NT2/D1 (cell line): ENCODE results near the gene CACNA2D3.

Source experiments
- DNase-seq: peaks from one replicate; pipeline ENCODE4 v3.0.0-alpha.2; 2011; ENCODE audit warnings: low read depth, low spot score
- H3K27me3 ChIP-seq: 2 replicates; pipeline ENCODE4 v1.6.0; 2011; ENCODE audit warnings: mild to moderate bottlenecking; ENCODE audit not compliant: insufficient read length, insufficient read depth
- H3K36me3 ChIP-seq: 2 replicates; pipeline ENCODE4 v1.6.1; 2011; ENCODE audit warnings: mild to moderate bottlenecking, low read length, mixed read lengths; ENCODE audit not compliant: insufficient read depth, insufficient read length
- H3K4me1 ChIP-seq: 2 replicates; pipeline ENCODE4 v1.5.1; 2011; ENCODE audit not compliant: insufficient read depth, insufficient read length
- H3K4me3 ChIP-seq: 2 replicates; pipeline ENCODE4 v1.5.1; 2011; ENCODE audit warnings: low read depth; ENCODE audit not compliant: insufficient read length
- H3K9ac ChIP-seq: 2 replicates; pipeline ENCODE4 v1.6.0; 2011; ENCODE audit warnings: low read depth; ENCODE audit not compliant: insufficient read length
- H3K9me3 ChIP-seq: 2 replicates; pipeline ENCODE4 v1.5.1; 2011; ENCODE audit warnings: mild to moderate bottlenecking, low read length; ENCODE audit not compliant: insufficient read depth
- SUZ12 ChIP-seq: IDR thresholded peaks from 2 replicates; pipeline ENCODE4 v1.6.1; 2011; ENCODE audit not compliant: insufficient read length, insufficient read depth; ENCODE audit errors: extremely low read depth
- YY1 ChIP-seq: IDR thresholded peaks from 2 replicates; pipeline ENCODE4 v1.6.1; 2011; ENCODE audit not compliant: insufficient read length, insufficient read depth
- ZNF274 ChIP-seq: IDR thresholded peaks from 2 replicates; pipeline ENCODE4 v1.6.1; 2011; ENCODE audit warnings: mild to moderate bottlenecking, low read depth, low read length

The CACNA2D3 gene

DNA sequence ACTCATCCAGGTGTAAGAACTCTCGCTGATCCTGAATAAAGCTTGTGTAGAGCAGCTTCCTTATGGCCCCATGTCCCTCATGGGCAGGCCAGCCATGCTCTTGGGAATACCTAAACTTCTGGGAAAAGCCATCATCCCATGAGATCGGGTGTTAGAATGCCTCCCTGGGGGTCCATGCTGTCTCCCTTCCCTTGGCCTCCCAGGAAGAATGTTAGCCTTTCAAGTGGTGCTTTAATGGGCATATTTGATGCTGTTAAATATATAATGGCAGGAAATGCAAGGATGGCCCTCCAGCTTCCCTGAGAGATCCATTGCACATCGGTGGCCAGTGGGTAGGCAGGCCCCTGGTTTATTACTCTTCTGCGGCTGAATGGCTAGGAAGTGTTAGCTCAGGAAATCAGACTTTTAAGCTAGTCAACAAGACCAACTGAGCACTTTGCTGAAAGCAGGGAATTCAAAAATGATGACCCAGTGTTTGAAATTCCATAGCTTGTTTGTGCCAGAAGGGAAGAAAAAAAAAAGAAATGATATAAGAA, 866.0 kb downstream of the CACNA2D3 start:
- H3K9ac ChIP-seq = no peak overlapping the region
- no peak for TF ChIP-seq ZNF274
- TF ChIP-seq SUZ12 = no peak
- TF ChIP-seq YY1 = no peak
- H3K4me1 ChIP-seq = peaks cover 3% of the 10 kb centered on the region
- H3K9me3 ChIP-seq = no peaks in the 10 kb centered on the region
- H3K27me3 ChIP-seq = no peaks in the 10 kb centered on the region
- no peaks in the 10 kb centered on the region for H3K36me3 ChIP-seq
- no peak for DNase-seq
- no peak overlapping the region for H3K4me3 ChIP-seq

DNA sequence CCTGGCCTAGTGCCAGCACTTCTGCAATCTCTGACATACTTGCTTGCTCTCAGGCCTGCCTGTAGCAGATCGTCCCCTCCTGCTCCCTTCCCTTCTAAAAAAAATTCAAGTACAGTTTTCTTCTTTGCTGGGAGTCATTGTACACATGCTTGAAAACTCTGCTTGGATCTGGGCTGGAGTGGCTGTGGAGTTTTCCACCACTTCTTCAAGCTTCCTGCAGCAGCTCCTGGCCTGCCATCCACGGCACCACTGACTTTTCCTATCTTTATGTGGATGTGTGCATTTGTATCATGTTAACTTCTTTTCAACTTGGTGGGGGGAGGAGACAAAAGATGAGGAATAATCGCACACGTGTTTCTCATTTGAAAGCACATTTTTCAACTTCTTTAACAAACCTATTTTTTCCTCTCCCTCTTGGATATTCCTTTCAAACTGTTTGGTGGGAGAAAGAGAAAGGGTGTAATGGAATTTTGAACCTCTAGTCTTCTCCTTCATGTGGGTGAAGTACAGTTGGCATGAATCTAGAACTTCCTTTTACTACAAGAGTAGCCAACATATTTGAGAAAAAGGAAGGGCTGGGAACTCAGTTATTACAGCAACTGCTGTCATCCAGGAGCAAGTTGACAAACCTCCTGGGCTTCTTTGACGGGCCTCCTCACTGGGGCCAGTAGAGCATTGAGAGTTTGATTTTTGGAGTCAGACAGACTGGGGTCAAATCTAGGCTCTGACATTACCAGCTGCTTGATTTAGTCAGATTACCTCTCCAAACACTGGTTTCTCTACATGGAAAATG, 866.7 kb downstream of the CACNA2D3 start:
- Histone ChIP-seq H3K4me3 (no peak overlapping the region), H3K9me3 (no peaks in the 10 kb centered on the region), H3K27me3 (no peaks in the 10 kb centered on the region), H3K9ac (no peak overlapping the region), H3K36me3 (no peaks in the 10 kb centered on the region), H3K4me1 (peaks cover 3% of the 10 kb centered on the region)
- no peak for DNase-seq
- TF ChIP-seq SUZ12 = no peak
- no peak for TF ChIP-seq ZNF274
- TF ChIP-seq YY1 = no peak

DNA sequence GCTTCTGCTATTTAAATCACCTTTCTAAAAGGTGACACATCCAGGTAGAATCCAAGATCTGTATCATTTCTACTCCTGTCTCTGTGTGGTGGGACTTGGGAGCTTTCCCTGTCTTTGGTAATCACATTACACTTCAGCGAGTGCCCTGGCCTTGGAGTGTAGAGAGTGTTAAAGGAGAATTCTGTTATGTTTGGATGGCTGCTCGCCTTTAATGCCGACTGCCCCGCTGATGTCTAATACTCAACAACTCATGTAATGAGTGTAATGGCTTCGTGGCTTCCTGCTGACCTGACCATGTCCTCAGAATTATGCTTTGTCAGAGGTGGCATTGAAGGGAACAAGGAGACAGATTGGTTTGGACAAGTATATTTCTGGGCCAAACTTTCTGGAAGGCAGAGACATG, 871.8 kb downstream of the CACNA2D3 start:
- no peaks in the 10 kb centered on the region for H3K27me3 ChIP-seq
- no peak overlapping the region for H3K9ac ChIP-seq
- H3K4me1 ChIP-seq = no peaks in the 10 kb centered on the region
- H3K36me3 ChIP-seq = no peaks in the 10 kb centered on the region
- no peak for TF ChIP-seq YY1
- no peak for TF ChIP-seq ZNF274
- TF ChIP-seq SUZ12 = no peak
- H3K9me3 ChIP-seq = no peaks in the 10 kb centered on the region
- no peak for DNase-seq
- no peak overlapping the region for H3K4me3 ChIP-seq

DNA sequence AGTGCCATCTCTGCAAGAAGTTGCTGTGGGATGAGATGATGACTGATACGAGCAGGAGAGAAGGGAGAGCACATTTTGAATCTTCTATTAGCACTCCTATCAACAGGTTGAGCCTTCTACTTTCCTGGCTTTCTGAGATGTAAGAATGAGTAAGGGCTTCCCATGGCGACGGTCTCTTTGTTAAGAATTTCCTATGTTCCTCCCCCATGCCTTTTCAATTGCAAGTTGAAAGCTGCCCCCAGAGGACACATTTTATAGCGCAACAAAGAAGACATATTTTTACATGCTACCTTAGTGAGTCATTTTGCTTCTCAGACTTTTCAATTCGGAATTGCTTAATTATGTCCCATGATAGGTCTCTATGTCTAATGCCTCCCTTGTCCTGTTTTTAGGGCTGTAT, 876.8 kb downstream of the CACNA2D3 start:
- peak; percentile 81 for DNase-seq
- TF ChIP-seq YY1 (no peak), SUZ12 (no peak), ZNF274 (no peak)
- H3K9ac ChIP-seq = no peak overlapping the region

DNA sequence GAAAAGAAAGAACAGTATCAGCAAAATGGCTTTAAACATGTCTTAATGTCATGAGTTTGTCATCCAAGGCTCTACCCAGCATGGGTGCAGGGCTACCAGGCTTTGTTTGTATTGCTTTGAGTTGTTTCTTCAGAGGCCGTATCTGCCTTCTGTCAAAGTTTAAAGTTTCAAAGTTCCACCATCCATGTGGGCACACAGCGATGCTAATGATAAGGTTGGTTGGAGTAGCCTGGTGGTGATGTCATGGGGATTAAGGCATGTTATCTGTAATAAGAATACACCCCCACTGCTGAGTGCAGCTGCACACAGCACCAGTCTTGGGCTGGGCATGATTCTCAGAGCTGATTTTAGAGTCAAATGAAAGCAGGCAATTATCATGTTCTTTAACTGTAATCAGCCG, 877.5 kb downstream of the CACNA2D3 start:
- Histone ChIP-seq H3K4me3 (no peak overlapping the region), H3K27me3 (no peaks in the 10 kb centered on the region), H3K9ac (no peak overlapping the region), H3K4me1 (peaks cover 2% of the 10 kb centered on the region), H3K36me3 (no peaks in the 10 kb centered on the region), H3K9me3 (no peaks in the 10 kb centered on the region)
- DNase-seq = no peak
- TF ChIP-seq YY1 (no peak), SUZ12 (no peak), ZNF274 (no peak)

More for the DNA sequence above, 876.8 kb downstream of the CACNA2D3 start:
- no peak overlapping the region for H3K4me3 ChIP-seq
- peaks cover 2% of the 10 kb centered on the region for H3K4me1 ChIP-seq
- no peaks in the 10 kb centered on the region for H3K27me3 ChIP-seq
- no peaks in the 10 kb centered on the region for H3K36me3 ChIP-seq
- no peaks in the 10 kb centered on the region for H3K9me3 ChIP-seq

DNA sequence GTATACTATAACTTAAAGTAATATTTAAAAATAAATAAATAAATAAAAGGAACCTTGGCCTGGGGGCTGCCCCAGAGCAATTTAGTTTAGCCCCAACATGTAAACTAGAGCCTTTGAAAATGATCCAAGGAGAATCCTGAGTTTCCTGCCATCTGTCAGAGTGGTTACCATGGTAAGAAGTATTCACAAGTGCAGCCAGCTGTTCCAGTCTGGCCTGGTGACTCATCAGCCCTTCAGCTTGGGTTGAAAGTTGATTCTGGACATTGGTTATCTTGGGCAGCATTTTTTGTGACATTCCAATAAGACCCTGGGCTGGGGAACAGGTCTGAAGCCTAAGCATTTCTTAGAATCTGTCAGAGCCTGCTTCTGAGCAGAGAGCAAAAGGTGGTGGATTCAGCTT, 878.2 kb downstream of the CACNA2D3 start:
- Histone ChIP-seq H3K9ac (no peak overlapping the region), H3K9me3 (no peaks in the 10 kb centered on the region), H3K4me3 (no peak overlapping the region), H3K4me1 (peaks cover 2% of the 10 kb centered on the region), H3K27me3 (no peaks in the 10 kb centered on the region), H3K36me3 (no peaks in the 10 kb centered on the region)
- TF ChIP-seq YY1 (no peak), SUZ12 (no peak), ZNF274 (no peak)
- DNase-seq = no peak

DNA sequence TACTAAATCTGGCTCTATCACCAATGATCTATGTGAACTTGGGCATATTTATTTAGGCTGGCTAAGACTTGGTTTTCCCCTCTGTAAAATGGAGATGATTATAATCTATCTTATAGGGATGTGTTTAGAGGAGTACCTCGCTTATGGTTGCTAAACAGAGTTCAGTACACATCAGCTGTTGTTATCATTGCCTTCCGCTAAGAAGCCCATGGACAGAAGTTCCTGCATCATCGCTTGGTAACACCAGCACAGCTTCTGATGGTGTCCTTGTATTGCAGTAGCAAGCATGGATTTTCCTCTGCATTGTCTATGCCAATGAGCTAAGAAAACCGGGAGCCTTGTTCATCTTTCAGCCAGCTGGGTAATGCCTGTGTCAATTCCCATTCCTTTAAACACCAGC, 878.6 kb downstream of the CACNA2D3 start:
- no peaks in the 10 kb centered on the region for H3K9me3 ChIP-seq
- no peaks in the 10 kb centered on the region for H3K36me3 ChIP-seq
- DNase-seq = no peak
- H3K4me3 ChIP-seq = no peak overlapping the region
- H3K27me3 ChIP-seq = no peaks in the 10 kb centered on the region
- peaks cover 2% of the 10 kb centered on the region for H3K4me1 ChIP-seq
- no peak for TF ChIP-seq YY1
- TF ChIP-seq ZNF274 = no peak
- TF ChIP-seq SUZ12 = no peak
- H3K9ac ChIP-seq = no peak overlapping the region

DNA sequence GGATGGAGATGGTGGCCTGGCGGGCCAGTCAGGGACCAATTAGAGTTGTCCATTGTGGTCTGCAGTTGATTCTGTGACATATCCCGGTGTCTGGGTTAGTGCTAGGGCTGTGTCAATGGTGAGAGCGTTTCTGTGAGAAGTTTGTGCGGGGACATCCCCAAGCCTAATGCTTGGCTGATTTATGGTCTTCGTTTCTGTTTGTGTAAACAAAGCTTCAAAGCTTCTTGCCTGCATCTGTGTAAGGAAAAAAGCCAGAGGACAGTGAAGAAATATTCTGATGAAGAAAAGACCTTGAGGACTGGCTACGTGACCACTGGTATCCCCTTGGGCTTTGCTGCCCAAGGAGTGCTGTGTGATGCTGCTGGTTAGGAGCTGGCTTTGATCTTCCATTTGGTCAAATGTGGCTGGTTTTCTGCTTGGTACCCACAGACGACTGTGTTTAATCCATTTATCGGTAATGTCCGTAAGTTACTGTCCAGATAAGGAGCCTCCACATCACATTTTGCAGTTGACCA, 880.1 kb downstream of the CACNA2D3 start:
- no peak for DNase-seq
- no peaks in the 10 kb centered on the region for H3K36me3 ChIP-seq
- no peak for TF ChIP-seq SUZ12
- TF ChIP-seq YY1 = no peak
- TF ChIP-seq ZNF274 = no peak
- H3K4me1 ChIP-seq = peaks cover 2% of the 10 kb centered on the region
- H3K9me3 ChIP-seq = no peaks in the 10 kb centered on the region
- no peaks in the 10 kb centered on the region for H3K27me3 ChIP-seq
- no peak overlapping the region for H3K9ac ChIP-seq
- H3K4me3 ChIP-seq = no peak overlapping the region
